ENCODE results near the gene EPC2. TPM values are rescaled to one million over a fixed set of nuclear protein-coding genes. Genes with fewer than 3 reads are reported as not detected.
"Not testable (repeated sequence)": the region's sequence is repeated elsewhere in the genome, so short reads cannot be mapped to it uniquely, and the experiment has no call there.

Gene EPC2
- total RNA-seq, 1 experiment from 2014 or later, result 16.0 TPM

GRCh38 chr2:148790172-148790571, 145.6 kb downstream of the EPC2 start:
- not testable (repeated sequence) for DNase-seq (ENCODE audit: low read depth in 1 of 2, low spot score in 2 of 2); H3K36me3 ChIP-seq; H3K9me3 ChIP-seq (replicated peaks); H3K27ac ChIP-seq; H3K4me3 ChIP-seq; H3K27me3 ChIP-seq (replicated peaks)
- peaks cover 11% of the 10 kb centered on the region for H3K4me1 ChIP-seq (replicated peaks)

- Histone ChIP-seq H3K4me1 (replicated peaks) (peaks cover 14% of the 10 kb centered on the region), H3K27me3 (replicated peaks) (peaks cover 12% of the 10 kb centered on the region), H3K4me3 (no peak overlapping the region), H3K27ac (no peak overlapping the region), H3K9me3 (replicated peaks) (peaks cover 2% of the 10 kb centered on the region; the same call in 1 of the 2 replicates), H3K36me3 (no peaks in the 10 kb centered on the region)
- DNase-seq (ENCODE audit: low read depth in 1 of 2, low spot score in 2 of 2), result peak in 1 of 2 experiments; percentile 69
Measured at GRCh38 chr2:148794558-148794957, 150.0 kb downstream of the EPC2 start.

- H3K27me3 ChIP-seq (replicated peaks), result peaks cover 12% of the 10 kb centered on the region
- H3K27ac ChIP-seq, result no peak overlapping the region
- H3K4me1 ChIP-seq (replicated peaks), result peaks cover 14% of the 10 kb centered on the region
- no peak for DNase-seq (ENCODE audit: low read depth in 1 of 2, low spot score in 2 of 2)
- H3K36me3 ChIP-seq, result no peaks in the 10 kb centered on the region
- H3K4me3 ChIP-seq, result no peak overlapping the region
- H3K9me3 ChIP-seq (replicated peaks), result peaks cover 2% of the 10 kb centered on the region; the same call in 1 of the 2 replicates
Measured at GRCh38 chr2:148796735-148797512, 152.4 kb downstream of the EPC2 start.

GRCh38 chr2:148802448-148803220, 158.1 kb downstream of the EPC2 start:
- no peak overlapping the region for H3K27ac ChIP-seq
- H3K4me3 ChIP-seq, result no peak overlapping the region
- peaks cover under 1% of the 10 kb centered on the region; the same call in 1 of the 2 replicates for H3K27me3 ChIP-seq (replicated peaks)
- no peaks in the 10 kb centered on the region for H3K36me3 ChIP-seq
- no peaks in the 10 kb centered on the region for H3K4me1 ChIP-seq (replicated peaks)
- DNase-seq (ENCODE audit: low read depth in 1 of 2, low spot score in 2 of 2), result no peak
- no peaks in the 10 kb centered on the region; the same call in 1 of the 2 replicates for H3K9me3 ChIP-seq (replicated peaks)

- Histone ChIP-seq H3K27me3 (replicated peaks) (no peaks in the 10 kb centered on the region), H3K27ac (no peak overlapping the region), H3K36me3 (no peaks in the 10 kb centered on the region), H3K9me3 (replicated peaks) (no peaks in the 10 kb centered on the region; the same call in 1 of the 2 replicates), H3K4me3 (no peak overlapping the region), H3K4me1 (replicated peaks) (peaks cover 25% of the 10 kb centered on the region)
- DNase-seq (ENCODE audit: low read depth in 1 of 2, low spot score in 2 of 2), result no peak
Measured at GRCh38 chr2:148810081-148810480, 165.5 kb downstream of the EPC2 start.

GRCh38 chr2:148812306-148812705, 167.8 kb downstream of the EPC2 start:
- H3K4me3 ChIP-seq, result no peak overlapping the region
- H3K36me3 ChIP-seq, result no peaks in the 10 kb centered on the region
- no peaks in the 10 kb centered on the region; the same call in 1 of the 2 replicates for H3K9me3 ChIP-seq (replicated peaks)
- no peaks in the 10 kb centered on the region for H3K27me3 ChIP-seq (replicated peaks)
- DNase-seq (ENCODE audit: low read depth in 1 of 2, low spot score in 2 of 2), result no peak
- H3K4me1 ChIP-seq (replicated peaks), result peaks cover 29% of the 10 kb centered on the region
- H3K27ac ChIP-seq, result no peak overlapping the region

- Histone ChIP-seq H3K27ac (no peak overlapping the region), H3K4me3 (no peak overlapping the region), H3K36me3 (no peaks in the 10 kb centered on the region), H3K4me1 (replicated peaks) (peaks cover 28% of the 10 kb centered on the region), H3K27me3 (replicated peaks) (peaks cover 4% of the 10 kb centered on the region; the same call in 1 of the 2 replicates), H3K9me3 (replicated peaks) (no peaks in the 10 kb centered on the region)
- no peak for DNase-seq (ENCODE audit: low read depth in 1 of 2, low spot score in 2 of 2)
Measured at GRCh38 chr2:148813603-148814065, 169.1 kb downstream of the EPC2 start.

- Histone ChIP-seq H3K27ac (peak overlapping the region; percentile 25), H3K4me1 (replicated peaks) (peaks cover 21% of the 10 kb centered on the region), H3K36me3 (no peaks in the 10 kb centered on the region), H3K9me3 (replicated peaks) (no peaks in the 10 kb centered on the region), H3K4me3 (no peak overlapping the region), H3K27me3 (replicated peaks) (peaks cover 4% of the 10 kb centered on the region; the same call in 1 of the 2 replicates)
- peak in 1 of 2 experiments; percentile 63 for DNase-seq (ENCODE audit: low read depth in 1 of 2, low spot score in 2 of 2)
Measured at GRCh38 chr2:148814143-148814859, 169.8 kb downstream of the EPC2 start.

- H3K9me3 ChIP-seq (replicated peaks), result no peaks in the 10 kb centered on the region
- peak in 1 of 2 experiments; percentile 28 for DNase-seq (ENCODE audit: low read depth in 1 of 2, low spot score in 2 of 2)
- no peak overlapping the region for H3K4me3 ChIP-seq
- no peaks in the 10 kb centered on the region for H3K36me3 ChIP-seq
- H3K4me1 ChIP-seq (replicated peaks), result peaks cover 18% of the 10 kb centered on the region
- peak overlapping the region; percentile 25 for H3K27ac ChIP-seq
- H3K27me3 ChIP-seq (replicated peaks), result peaks cover 4% of the 10 kb centered on the region; the same call in 1 of the 2 replicates
Measured at GRCh38 chr2:148814860-148815419, 170.4 kb downstream of the EPC2 start.

- peaks cover 4% of the 10 kb centered on the region; the same call in 1 of the 2 replicates for H3K27me3 ChIP-seq (replicated peaks)
- no peak overlapping the region for H3K27ac ChIP-seq
- peaks cover 17% of the 10 kb centered on the region for H3K4me1 ChIP-seq (replicated peaks)
- H3K36me3 ChIP-seq, result no peaks in the 10 kb centered on the region
- H3K9me3 ChIP-seq (replicated peaks), result no peaks in the 10 kb centered on the region
- DNase-seq (ENCODE audit: low read depth in 1 of 2, low spot score in 2 of 2), result no peak
- no peak overlapping the region for H3K4me3 ChIP-seq
Measured at GRCh38 chr2:148816176-148816575, 171.6 kb downstream of the EPC2 start.

- H3K9me3 ChIP-seq (replicated peaks), result no peaks in the 10 kb centered on the region
- DNase-seq (ENCODE audit: low read depth in 1 of 2, low spot score in 2 of 2), result no peak
Measured at GRCh38 chr2:148817210-148817708, 172.7 kb downstream of the EPC2 start.

GRCh38 chr2:148819019-148819585, 174.6 kb downstream of the EPC2 start:
- no peaks in the 10 kb centered on the region for H3K36me3 ChIP-seq
- H3K9me3 ChIP-seq (replicated peaks), result no peaks in the 10 kb centered on the region
- peaks cover 13% of the 10 kb centered on the region for H3K4me1 ChIP-seq (replicated peaks)
- H3K27me3 ChIP-seq (replicated peaks), result peaks cover 4% of the 10 kb centered on the region; the same call in 1 of the 2 replicates
- H3K4me3 ChIP-seq, result no peak overlapping the region
- H3K27ac ChIP-seq, result no peak overlapping the region
- DNase-seq (ENCODE audit: low read depth in 1 of 2, low spot score in 2 of 2), result no peak

More at GRCh38 chr2:148817210-148817708, 172.7 kb downstream of the EPC2 start:
- Histone ChIP-seq H3K4me1 (replicated peaks) (peaks cover 17% of the 10 kb centered on the region), H3K36me3 (no peaks in the 10 kb centered on the region), H3K4me3 (no peak overlapping the region), H3K27me3 (replicated peaks) (peaks cover 4% of the 10 kb centered on the region; the same call in 1 of the 2 replicates), H3K27ac (no peak overlapping the region)
